ENCODE data around the gene PAK6.
A peak's percentile ranks its signal among the peaks of the same experiment; 100 is the strongest.

- TF ChIP-seq CTCF (conservative IDR thresholded peaks at IDR 0.05; ENCODE audit: low read depth, low read length) (peak; percentile 50; the same call in 1 of the 2 replicates), EZH2phosphoT487 (IDR thresholded peaks at IDR 0.05; ENCODE audit: borderline replicate concordance, low read length) (no peak), EZH2 (IDR thresholded peaks at IDR 0.05; ENCODE audit: low read length, unreplicated experiment) (no peak)
These were observed 84.5 kb downstream of the PAK6 start, which contains the start of gene INAFM2 for GRCh38 chr15:40323239-40323952.
